Measurements from ENCODE around the gene FBXL16.

Gene FBXL16

DNA sequence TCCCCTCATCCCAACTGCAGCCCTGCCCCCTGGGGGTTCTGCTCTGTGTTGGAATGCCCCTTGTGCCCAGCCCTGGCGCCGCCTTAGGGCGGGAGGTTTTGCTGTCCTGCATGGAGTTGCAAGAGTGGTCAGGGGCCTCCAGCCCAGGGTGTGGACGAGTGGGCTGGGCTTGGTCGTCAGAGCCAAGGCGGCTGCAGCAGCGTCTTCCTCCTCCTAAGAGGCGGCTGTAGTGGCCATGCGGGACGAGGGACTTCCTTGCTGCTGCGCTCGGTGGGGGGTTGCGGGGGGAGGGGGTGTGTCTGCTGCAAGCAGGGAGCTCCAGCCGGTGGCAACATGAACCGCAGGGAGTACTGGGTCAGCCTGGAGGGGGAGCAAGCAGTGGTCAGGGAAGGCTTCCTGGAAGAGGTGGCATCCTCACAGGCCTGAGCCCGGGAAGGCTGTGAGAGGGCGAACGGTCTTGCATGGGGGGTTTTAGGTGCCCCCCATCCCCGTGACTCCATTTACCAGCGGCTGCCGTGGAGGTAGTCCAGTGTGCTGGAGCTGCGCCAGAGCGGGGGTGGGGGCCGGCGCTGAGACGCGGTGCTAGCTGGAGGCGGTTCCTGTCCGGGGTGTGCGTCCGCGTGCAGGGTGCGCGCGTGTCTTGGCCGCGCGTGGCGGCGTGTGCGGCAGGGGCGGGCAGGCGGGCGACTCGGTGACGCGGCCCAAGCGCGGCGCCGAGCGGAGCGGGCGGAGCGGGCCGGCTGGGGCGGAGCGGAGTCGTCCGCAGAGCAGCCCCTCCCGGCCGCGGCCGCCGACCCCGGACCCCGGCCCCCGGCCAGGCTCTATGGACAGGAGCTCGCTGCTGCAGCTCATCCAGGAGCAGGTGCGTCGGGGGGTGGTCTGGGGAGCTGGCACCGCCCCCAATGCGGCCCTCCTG lies 30.4 kb downstream of the FBXL16 start, which contains the start of gene RHBDL1:
TSS of gene RHBDL1 (plus strand) at position 704 of the 916 bp plus-strand sequence. CDS start at position 824, 120 bp downstream.
- no peak for DNase-seq

DNA sequence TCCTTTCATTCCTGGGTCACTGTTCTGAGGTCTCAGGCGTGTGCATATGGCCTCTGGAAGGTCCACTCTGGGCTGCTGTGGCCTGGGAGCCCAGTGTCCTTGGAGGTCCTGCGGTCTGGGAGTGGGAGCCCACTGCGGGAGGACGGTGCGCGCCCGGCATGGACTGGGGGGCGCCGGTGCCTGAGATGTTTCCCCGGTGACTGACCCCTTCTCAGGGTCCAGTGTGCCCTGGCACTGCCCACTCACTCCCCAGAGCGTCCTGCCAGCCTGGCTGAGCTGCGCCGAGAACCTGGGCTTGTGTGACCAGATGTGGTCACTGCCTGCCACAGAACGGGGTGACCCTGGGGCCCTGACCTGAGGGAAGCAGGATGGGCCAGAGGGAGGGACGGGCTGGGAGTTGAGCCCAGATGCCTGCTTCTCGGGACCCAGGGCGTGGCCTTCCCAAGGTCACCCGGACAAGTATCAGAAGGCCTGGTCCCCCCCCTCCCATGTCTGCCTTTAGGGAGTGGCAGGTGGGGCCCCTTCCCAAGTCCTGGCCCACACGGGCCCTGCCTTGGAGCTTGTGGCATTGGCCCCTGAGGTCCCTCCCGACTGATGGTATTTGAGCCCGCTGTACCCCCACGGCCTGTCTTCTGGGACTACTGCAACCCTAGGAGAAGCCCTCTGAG lies 31.3 kb downstream of the FBXL16 start:
- no peak for DNase-seq

DNA sequence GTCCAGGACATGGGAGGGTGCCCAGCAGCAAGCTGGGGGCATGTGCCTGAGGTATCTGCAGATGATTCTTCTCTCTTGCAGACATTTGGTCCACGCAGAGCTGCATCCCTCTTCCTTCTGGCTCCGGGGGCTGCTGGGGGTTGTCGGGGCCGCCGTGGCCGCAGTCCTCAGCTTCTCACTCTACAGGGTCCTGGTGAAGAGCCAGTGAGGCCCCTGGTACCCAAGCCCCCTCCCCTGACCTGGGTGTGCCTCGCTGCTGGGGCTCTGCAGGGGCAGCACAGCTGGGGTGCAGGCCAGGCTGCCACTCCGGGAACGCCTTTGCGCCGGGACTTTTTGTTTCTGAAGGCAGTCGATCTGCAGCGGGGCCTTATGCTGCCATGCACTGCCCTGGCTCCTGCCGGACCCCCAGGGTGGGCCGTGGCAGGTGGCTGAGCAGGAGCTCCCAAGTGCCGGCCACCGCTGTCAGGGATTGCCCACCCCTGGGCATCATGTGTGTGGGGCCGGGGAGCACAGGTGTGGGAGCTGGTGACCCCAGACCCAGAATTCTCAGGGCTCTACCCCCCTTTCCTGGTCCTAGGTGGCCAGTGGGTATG lies 32.1 kb downstream of the FBXL16 start:
- DNase-seq, result no peak

DNA sequence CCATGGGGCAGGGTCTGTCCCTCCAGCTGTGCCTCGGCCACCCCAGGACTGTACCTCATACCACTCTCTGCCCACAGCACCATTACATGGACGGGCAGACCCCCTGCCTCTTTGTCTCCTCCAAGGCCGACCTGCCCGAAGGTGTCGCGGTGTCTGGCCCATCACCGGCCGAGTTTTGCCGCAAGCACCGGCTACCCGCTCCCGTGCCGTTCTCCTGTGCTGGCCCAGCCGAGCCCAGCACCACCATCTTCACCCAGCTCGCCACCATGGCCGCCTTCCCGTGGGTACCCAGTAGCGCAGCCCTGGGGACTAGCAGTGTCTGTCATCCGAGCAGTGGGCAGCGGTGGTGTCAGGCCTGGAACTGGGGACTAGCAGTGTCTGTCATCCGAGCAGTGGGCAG lies 32.8 kb downstream of the FBXL16 start:
- DNase-seq, result no peak

DNA sequence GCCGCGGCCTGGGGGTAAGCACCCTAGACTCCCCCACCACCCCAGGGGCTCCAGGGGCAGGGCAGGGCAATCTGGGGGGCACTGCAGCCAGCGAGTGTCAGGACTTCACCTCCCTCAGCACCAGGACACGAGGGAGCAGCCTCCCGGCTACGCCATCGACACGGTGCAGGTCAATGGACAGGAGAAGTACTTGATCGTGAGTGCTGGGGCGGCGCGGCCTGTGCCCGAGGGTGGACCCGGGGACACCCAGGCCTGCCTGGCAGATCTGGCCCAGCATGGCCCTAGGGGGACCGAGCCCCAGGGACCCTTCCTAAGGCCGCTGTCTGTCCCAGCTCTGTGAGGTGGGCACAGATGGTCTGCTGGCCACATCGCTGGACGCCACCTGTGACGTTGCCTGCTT lies 33.2 kb downstream of the FBXL16 start:
- DNase-seq, result no peak

DNA sequence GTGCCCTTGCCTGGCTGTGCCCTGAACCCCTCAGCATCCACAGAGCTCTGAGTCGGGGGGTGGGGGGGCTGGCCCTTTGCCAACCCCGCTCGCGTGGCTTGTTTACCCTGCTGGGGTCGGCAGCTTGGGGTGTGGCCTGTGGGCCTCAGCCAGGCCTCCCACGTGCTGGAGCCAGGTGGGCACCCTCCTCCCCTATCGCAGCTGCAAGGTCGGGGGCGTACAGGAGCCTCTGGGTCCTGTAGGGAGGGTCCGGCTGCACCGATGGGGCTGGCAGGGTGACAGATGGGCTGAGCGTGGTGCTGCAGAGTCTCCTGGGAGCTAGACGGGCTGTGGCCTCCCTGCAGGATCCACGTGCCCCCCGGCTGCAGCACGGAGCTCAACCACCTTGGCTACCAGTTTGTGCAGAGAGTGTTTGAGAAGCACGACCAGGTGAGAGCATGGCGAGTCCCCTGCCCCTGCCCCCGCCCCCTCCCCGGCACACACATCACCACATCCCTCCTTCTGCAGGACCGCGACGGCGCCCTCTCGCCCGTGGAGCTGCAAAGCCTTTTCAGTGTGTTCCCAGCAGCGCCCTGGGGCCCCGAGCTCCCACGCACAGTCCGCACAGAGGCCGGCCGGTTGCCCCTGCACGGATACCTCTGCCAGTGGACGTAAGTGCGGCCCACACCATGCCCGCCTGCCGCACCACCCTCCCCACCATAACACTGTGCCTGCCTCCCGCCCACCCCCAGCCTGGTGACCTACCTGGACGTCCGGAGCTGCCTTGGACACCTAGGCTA lies 34.1 kb downstream of the FBXL16 start:
- no peak for DNase-seq

DNA sequence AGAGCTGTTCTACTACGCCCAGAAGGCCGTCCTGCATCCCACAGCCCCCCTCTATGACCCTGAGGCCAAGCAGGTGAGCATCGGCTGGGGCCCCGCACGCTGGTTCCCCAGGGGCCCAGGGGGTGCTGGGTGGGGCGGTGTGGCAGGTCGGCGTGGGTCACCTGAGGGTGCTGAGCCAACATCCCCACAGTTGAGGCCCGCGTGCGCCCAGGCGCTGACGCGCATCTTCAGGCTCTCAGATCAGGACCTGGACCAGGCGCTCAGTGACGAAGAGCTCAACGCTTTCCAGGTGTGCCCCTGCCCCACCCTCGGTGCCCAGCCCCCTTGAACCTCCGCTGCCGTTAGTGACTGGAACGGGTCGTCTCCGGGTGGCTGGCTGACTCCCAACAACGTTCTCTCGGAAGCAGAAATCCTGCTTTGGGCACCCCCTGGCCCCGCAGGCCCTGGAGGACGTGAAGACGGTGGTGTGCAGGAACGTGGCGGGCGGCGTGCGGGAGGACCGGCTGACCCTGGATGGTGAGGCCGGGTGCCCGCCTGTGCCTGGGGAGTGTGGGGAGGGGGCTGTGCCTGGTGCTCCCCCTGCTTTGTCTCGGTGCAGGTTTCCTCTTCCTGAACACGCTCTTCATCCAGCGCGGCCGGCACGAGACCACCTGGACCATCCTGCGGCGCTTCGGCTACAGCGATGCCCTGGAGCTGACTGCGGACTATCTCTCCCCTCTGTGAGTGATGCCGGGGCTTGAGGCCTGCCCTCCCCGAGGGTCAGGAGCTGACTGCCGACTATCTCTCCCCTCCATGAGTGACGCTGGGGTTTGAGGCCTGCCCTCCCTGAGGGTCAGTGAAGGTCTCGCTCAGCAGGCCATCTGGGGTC lies 34.9 kb downstream of the FBXL16 start:
- no peak for DNase-seq

DNA sequence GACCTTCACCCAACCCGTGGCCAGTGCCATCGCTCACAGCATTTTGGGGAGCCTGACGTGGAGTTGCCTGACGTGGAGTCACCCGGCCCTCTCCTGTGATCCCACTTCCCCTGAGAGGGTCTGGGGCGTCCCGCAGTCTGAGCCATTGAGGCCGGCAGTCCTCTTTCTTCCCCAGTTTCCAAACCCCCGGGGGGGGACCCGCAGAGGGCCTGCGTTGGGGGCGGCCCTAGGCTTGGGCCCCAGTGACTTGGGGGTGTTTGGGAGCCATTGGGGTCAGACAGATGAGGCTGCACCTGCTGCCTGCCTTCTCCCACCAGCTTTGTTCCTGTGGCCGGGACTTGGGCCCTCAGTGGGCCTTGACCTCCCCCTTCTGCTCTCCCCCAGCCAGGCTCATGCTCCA lies 35.9 kb downstream of the FBXL16 start:
- DNase-seq, result no peak

DNA sequence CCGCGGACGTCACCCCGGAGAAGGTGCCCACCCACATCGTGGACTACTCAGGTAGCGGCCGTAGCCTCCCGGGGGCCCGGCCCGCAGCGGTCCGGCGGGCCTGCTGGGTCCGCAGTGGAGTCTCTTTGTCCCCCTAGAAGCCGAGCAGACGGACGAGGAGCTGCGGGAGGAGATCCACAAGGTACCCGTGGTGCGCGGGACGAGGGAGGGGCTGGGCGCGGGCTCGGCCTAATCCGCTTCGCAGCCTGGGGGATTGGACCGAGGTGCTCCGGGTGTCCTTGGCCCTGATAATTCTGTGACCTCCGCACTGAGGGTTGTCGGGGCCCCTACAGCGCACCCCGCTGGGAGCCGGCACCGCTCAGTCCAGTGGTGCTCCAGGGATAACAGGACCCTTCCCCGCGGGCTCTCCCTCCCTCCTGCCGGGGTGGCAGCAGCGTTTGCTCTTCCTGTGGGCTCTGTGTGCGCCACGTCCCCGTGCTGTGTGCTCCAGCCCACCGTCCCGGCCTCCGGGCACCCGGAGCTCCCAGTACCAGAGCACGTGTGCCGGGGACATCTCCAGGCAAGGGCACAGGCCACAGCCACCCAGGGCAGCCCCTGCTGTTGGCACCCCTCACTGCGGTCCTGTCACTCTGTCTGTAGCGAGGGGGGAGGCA lies 37.0 kb downstream of the FBXL16 start:
- no peak for DNase-seq

DNA sequence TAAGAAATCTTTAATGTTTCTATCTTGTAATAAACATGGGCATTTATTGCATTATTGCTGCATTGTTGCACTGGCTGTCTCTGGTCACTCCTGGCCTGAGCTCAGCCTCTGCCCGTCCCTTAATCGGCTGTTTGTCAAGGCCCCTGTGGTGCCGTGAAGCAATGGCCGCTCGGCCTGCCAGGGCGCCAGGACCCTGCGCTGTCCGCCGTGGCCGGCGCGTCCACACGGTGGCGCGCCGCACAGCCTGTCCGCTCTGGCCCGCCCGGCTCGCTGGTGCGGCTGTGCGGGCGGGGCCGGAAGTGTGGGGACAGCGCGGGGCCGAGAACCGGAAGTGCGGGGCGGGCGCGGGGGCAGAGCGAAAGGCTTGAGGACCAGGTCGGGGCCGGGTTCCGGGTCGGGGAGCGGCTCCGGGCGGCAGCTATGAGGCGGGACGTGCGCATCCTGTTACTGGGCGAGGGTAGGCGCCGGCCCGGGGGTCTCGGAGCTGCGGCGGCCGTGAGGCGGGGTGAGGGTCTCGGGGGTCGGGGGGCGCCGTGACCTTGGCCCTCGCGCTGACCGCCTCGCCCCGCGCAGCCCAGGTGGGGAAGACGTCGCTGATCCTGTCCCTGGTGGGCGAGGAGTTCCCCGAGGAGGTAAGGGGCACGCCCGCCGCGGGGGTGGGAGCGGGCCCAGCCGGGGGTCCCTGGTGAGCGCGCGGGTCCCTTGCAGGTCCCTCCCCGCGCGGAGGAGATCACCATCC lies 37.7 kb downstream of the FBXL16 start, which contains the start of gene RHOT2:
TSS of gene RHOT2 (plus strand) at position 353 of the 739 bp plus-strand sequence. CDS start at position 421, 68 bp downstream.
- DNase-seq, result peak; percentile 32

DNA sequence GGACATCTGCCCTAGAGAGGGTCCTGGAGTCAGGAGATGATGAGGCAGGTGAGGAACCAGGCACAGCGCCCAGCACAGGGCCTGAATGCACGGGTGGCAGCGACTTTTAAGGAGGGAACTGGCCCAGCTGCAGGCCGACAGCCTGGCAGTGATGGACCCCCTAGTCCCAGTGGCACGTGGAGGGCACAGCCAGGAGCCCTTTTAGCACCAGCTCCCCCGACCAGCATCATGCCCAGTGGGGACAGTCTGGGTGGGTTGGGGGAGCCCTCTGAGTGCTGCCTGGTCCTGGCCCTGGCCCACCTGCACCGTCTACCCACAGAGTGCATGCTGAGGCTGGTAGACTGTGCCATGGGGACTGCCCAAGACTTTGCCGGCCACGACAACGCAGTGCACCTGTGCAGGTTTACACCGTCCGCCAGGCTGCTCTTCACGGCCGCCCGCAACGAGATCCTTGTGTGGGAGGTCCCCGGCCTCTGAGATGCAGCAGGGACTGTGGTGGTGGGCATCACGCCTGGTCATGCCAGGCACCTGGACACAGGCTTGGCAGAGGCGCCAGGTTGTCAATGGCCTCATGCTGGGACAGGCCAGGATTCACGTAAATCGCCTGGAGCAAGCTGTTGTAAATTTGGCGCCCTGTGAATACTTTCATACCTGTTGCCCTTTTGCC lies 38.4 kb downstream of the FBXL16 start:
- DNase-seq, result no peak

DNA sequence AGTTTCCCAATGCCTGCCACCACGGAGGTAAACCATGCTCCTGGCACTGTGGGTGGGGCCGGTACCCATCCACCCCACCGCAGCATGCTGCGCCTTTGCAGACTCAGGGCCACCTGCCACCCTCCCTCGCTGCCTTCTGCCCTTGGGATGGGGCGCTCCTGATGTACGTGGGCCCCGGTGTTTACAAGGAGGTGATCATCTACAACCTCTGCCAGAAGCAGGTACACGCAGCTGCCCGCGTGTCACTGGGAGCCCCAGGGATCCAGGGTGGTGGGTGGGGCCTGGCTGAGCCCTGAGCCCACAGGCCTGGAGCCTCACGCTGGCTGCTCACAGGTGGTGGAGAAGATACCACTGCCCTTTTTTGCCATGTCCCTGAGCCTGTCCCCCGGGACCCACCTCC lies 39.0 kb downstream of the FBXL16 start:
- no peak for DNase-seq

DNA sequence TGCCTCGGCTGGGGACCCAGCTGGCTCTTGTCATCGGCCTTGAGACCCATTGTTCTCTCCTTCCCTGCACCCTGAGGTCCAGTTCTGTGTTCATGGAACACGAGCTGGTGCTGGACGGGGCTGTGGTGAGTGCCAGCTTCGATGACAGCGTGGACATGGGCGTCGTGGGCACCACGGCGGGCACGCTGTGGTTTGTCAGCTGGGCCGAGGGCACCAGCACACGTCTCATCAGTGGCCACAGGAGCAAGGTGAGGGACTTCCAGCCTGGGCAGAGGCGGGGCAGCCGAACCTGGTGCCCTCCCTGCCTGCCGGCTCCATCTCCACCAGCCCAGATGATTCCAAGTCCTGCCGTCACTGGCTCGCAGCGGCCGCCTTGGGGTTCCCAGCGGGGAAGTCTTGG lies 43.0 kb downstream of the FBXL16 start:
- DNase-seq, result no peak

DNA sequence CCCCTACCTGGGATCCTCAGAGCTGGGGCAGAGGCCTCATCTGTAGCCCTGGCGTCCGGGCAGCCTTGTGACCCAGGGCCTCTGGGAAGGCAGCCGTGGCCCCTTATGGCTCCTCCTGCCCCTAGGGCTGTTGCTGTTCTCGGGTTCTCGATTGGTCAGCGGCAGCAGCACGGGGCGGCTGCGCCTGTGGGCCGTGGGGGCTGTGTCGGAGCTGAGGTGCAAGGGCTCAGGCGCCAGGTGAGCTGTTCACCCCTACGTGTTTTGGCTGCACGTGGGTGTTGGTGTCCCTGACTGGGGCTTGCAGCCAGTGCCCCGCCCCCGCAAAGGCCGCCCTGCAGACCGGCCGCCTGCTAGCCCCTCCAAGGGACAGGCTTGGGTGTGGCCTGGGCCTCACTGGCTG lies 43.5 kb downstream of the FBXL16 start:
- DNase-seq, result no peak

DNA sequence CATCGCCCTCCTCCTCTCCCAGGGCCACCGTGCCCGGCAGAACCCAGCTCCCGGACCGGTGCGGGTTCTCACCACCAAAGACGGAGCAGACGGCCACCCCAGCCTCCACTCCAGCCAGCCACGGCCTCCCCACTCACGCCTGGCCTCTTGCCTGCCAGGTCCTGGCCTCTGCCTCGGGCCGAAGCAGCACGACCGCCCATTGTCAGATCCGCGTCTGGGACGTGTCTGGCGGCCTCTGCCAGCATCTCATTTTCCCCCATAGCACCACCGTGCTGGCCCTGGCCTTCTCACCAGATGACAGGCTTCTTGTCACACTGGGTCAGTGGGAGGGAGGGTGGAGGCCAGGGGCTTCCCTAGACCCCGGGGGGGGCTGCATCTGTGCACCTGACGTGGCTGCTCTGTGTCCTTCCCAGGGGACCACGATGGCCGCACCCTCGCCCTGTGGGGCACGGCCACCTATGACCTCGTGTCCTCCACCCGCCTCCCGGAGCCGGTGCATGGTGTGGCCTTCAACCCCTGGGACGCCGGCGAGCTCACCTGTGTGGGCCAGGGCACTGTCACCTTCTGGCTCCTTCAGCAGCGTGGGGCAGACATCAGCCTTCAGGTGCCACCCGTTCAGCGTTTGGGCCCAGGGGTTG lies 44.3 kb downstream of the FBXL16 start:
- DNase-seq, result no peak

DNA sequence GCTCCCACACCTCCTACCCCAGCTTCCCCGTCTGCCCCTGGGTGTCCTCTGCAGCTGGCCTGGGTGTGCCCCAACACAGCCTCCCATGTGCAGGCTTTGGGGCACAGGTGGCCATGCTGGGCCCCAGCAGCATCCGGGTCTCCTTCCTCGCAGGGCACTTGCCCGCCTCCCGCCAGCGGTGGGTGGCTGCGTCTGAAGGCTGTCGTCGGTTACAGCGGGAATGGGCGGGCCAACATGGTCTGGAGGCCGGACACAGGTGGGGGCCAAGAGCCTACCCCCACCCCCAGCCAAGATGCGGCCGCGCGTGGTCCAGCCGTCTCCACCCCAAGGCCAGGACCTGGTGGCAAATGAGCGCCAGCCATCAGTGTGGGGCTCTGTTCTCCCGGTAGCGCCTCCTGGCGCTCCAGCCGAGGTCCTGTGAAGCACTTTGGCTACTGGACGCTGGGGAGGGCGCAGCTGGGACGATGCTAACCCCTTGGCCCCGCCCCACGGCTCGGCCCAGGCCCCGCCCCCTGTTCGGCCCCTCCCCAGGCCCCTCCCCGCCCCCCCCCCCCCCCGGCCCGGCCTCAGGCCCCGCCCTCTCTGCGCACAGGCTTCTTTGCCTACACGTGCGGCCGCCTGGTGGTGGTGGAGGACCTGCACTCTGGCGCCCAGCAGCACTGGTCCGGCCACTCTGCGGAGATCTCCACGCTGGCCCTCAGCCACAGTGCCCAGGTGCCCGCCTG lies 45.0 kb downstream of the FBXL16 start:
- DNase-seq, result no peak

DNA sequence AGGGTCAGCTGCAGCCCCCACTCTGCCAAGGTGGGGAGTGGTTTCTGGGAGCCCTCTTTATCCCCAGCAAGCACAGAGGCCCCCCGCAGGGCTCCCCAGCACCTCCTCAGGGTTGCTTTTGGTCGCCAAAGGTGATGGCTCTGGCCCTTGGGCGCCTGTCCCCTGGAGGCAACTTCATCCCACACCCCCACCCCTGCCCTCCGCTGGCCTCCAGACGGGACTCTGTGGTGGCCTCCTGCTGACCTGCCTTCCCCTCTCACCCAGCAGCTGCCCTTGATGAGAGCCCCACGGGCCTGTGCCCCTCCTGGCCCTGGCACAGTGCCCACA lies 45.5 kb downstream of the FBXL16 start:
- DNase-seq, result no peak

DNA sequence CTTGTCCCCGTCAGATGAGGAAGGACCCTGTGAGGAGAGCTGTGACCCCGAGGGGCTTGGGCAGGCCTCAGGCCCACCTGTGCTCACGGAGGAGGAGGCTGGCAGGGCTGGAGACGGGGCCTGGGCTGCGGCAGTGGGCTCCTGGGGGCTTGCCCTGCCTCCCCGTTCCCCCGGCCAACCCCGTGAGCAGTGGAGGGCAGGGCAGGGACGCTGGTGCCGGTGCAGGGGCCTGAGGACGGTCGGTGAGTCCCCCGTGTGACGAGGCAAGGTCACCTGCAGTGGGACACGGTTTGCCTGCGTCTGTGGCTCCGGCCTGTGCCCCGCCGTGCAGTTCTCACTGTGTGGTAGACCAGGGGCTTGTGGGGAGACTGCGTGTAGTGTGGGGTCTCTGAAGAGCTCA lies 46.0 kb downstream of the FBXL16 start:
- DNase-seq, result no peak

Data from NCI-H2081 treated with DMSO at 0.1 percent for 48 hours (cell line).